Stomach (tissue), 9 donors: ENCODE results near the gene EOGT. TPM values are rescaled to one million over a fixed set of nuclear protein-coding genes. Genes with fewer than 3 reads are reported as not detected.

Experiments
- DNase-seq, 2 donors: peaks; one replicate each; pipeline versions ENCODE4 v3.0.0 to v3.0.0-alpha.2; 2013 to 2019
- H3K27ac ChIP-seq, 5 donors: fragments of 200-600 bp in 4 of 5; sonication (generic) in 4 of 5; one replicate each; pipeline ENCODE4 v1.5.1; 2013 to 2019; ENCODE audit warnings: mild to moderate bottlenecking in 1 of 5, moderate library complexity in 1 of 5
- H3K27me3 ChIP-seq, 3 donors: fragments of 200-600 bp; sonication (generic); one replicate each; pipeline ENCODE4 v1.5.1; 2017 to 2019; ENCODE audit warnings: mixed run types in 1 of 3
- H3K36me3 ChIP-seq, 4 donors: fragments of 200-600 bp; sonication (generic); 1 replicate in 3 of 4; 2 replicates in 1 of 4; pipeline ENCODE4 v1.5.1; 2016 to 2019
- H3K4me1 ChIP-seq, 4 donors: fragments of 200-600 bp; sonication (generic); one replicate each; pipeline ENCODE4 v1.5.1; 2016 to 2019
- H3K4me3 ChIP-seq, 4 donors: fragments of 200-600 bp; sonication (generic) in 3 of 4; one replicate each; pipeline ENCODE4 v1.5.1; 2016 to 2019; ENCODE audit warnings: mild to moderate bottlenecking in 1 of 4
- H3K9me3 ChIP-seq, 4 donors: fragments of 200-600 bp; sonication (generic); one replicate each; pipeline ENCODE4 v1.5.1; 2016 to 2019
- CTCF ChIP-seq, 7 experiments: fragments of 450-650 bp in 4 of 7; fragments of 200-600 bp in 3 of 7; sonication (generic) in 3 of 7; IDR thresholded peaks; one replicate each; pipeline ENCODE4 v1.5.1; 2016 to 2019; ENCODE audit warnings: antibody characterized with exemption in 7 of 7, control low read depth in 2 of 7, mild to moderate bottlenecking in 1 of 7
- EP300 ChIP-seq: sonication (generic); formaldehyde crosslinking; IDR thresholded peaks from one replicate; pipeline ENCODE4 v1.6.1; 2017; ENCODE audit warnings: antibody characterized with exemption
- POLR2A ChIP-seq, 4 donors: fragments of 450-650 bp; IDR thresholded peaks; one replicate each; pipeline ENCODE4 v1.6.1; 2016; ENCODE audit warnings: antibody characterized with exemption in 4 of 4, control low read depth in 2 of 4, mild to moderate bottlenecking in 1 of 4, moderate library complexity in 1 of 4
- POLR2AphosphoS5 ChIP-seq, 3 donors: sonication (generic); formaldehyde crosslinking; IDR thresholded peaks; one replicate each; pipeline ENCODE4 v1.6.1; 2016; ENCODE audit warnings: antibody characterized with exemption in 3 of 3
- whole genome bisulfite sequencing, 5 donors: extraction: QIAGEN DNeasy Blood & Tissue Kit in 3 of 5; methylation state at CpG; one replicate each; pipeline versions ENCODE4 v1.1.5 to v1.1.7; 2013 to 2018; 5-methylcytosine and 5-hydroxymethylcytosine counted together
- intact Hi-C: fragments of 100-400 bp; cut with DNase I; formaldehyde crosslinking; loops from one replicate; pipeline ENCODE4 v1.15.1; 2023; ENCODE audit warnings: low total_unique reads
- polyA plus RNA-seq, 3 donors: library from polyadenylated mRNA; stranded (reverse); fragments of 200-250 nt; gene quantifications; one replicate each; pipeline ENCODE4 v1.2.3, GENCODE V29; 2013
- total RNA-seq, 5 donors: library from RNA; depleted of rRNA; stranded (reverse); fragments of >200 nt; gene quantifications; one replicate each; pipeline versions ENCODE4 v1.1.0 to v1.2.3, GENCODE V29; 2014 to 2016
- donor health status: healthy with polysubstance abuse.
- donor health status: Bipolar disorder and iron deficiency.
- donor health status: healthy.

EOGT gene
- total and polyA plus RNA-seq, 8 donors: 4.6 to 80.5 (median 19.2) TPM

DNA sequence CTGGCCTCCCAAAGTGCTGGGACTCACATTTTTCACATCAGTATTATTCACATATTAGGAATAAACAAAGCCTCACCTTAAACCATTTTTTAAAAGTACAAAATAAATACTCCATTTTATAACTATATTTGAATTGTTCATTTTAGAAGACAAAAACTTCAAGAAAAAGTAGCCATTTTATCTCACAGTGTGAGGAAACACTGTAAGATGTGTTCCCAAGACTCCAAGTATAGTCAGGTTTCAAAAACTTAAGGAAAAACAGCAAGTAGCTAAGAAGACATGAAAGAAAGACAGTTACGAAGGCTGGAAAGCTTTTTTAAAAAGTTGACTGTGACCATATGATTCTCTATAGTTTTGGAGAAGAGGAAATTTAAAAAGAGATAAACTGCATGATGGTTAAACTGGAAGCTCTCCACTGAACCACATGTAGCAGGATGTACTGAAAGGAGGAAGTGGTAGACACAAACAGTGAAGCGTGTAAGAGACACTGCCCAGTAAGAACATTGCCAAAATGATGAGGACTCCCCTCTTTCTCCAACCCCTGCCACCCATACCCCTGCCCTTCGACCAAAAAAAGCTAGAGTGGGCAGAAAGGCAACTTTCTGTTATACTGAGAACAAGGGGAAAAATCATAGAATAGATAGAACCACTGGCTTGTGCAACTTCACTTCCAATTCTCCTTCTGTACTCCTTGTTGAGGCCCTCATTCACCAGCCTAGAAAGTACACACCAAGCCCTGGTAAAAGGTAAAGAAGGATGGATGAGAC lies 44.9 kb upstream of the EOGT start:
- Histone ChIP-seq H3K27me3 (no peaks in the 10 kb centered on the region), H3K27ac (peak overlapping the region in 3 of 5 donors; percentile 18 to 34 (median 31)), H3K36me3 (peaks cover 22 to 93% (median 89%) of the 10 kb centered on the region in 4 donors), H3K4me3 (no peak overlapping the region), H3K9me3 (no peaks in the 10 kb centered on the region), H3K4me1 (no peaks in the 10 kb centered on the region)
- no peak for TF ChIP-seq POLR2A (IDR thresholded peaks at IDR 0.05)
- no peak for TF ChIP-seq POLR2AphosphoS5 (IDR thresholded peaks at IDR 0.05)
- WGBS, 5 donors: 73 to 83% (median 80%) methylated on average over 3 of the region's 3 CpGs
- DNase-seq: peak in 1 of 2 donors; percentile 19
- intact Hi-C loops: no loop called here

GRCh38 chr3:69052472-69052898 lies 39.0 kb upstream of the EOGT start:
- no peaks in the 10 kb centered on the region for H3K9me3 ChIP-seq
- no peaks in the 10 kb centered on the region for H3K27me3 ChIP-seq
- H3K4me1 ChIP-seq: peaks cover 13 to 45% (median 33%) of the 10 kb centered on the region in 4 donors
- intact Hi-C loops: no loop called here
- DNase-seq: no peak
- peaks cover 14 to 44% (median 44%) of the 10 kb centered on the region in 4 donors for H3K36me3 ChIP-seq
- TF ChIP-seq POLR2AphosphoS5 (IDR thresholded peaks at IDR 0.05) (no peak), CTCF (IDR thresholded peaks at IDR 0.05) (no peak), EP300 (no peak)
- 9 to 17% (median 11%) methylated on average over 7 to 9 of the region's 9 CpGs for whole genome bisulfite sequencing, 5 donors
- peak overlapping the region; percentile 59 to 98 (median 98) for H3K27ac ChIP-seq
- peak overlapping the region; percentile 81 to 94 (median 82) for H3K4me3 ChIP-seq

DNA sequence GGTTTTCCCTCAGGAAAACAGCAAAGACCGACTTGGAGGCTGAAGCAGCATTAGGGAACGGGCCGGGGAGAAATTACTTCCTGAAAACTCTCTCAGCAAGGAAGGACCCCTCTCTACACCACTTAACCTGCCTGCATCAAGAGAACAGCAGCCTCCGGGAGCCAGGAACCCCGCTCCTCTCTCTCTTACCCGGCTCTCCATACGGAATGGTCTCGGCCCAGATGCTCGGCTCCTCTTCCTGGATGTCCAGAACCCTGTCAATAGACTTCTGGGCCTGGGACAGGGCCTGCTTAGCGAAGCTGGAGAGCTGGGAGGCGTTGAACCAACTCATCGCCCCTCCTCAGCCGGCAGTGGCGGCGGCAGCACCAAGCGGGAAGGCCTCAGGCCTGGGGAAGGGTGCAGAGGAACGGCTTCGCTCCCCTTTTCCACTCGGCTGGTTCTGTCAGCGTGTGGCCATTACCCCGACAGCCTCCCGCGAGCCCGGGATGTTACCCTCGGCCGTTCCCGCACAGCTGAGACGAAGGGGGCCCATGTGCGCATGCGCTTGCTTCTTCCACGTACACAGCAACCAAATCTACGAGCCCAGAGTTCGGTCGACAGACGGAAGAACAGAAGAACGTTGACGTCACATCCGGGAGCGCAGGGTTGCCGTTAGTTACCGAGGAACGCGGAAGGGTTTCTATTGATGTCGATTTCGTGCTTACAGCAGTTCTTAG lies 38.4 kb upstream of the EOGT start, which contains the start of gene TMF1:
Gene TMF1, minus strand, starts transcription at position 578 of the 716 bp plus-strand sequence. Its CDS starts 247 bp downstream, at position 331.
- TF ChIP-seq POLR2AphosphoS5 (IDR thresholded peaks at IDR 0.05) (peak; percentile 93 to 95 (median 94)), POLR2A (IDR thresholded peaks at IDR 0.05) (peak in 2 of 4 donors; percentile 64 to 66), CTCF (IDR thresholded peaks at IDR 0.05) (no peak)
- Histone ChIP-seq H3K9me3 (no peaks in the 10 kb centered on the region), H3K27me3 (no peaks in the 10 kb centered on the region), H3K4me1 (peaks cover 13 to 50% (median 38%) of the 10 kb centered on the region in 4 donors), H3K4me3 (peak within 1 kb of the TSS; percentile 81 to 94 (median 82)), H3K36me3 (peaks cover 18 to 47% (median 46%) of the 10 kb centered on the region in 4 donors), H3K27ac (peak within 1 kb of the TSS; percentile 91 to 98 (median 98))
- WGBS, 5 donors: 0 to 1% (median 1%) methylated on average over 25 to 45 of the region's 45 CpGs
- peak; percentile 99 to 100 for DNase-seq
- intact Hi-C loops: no loop called here

DNA sequence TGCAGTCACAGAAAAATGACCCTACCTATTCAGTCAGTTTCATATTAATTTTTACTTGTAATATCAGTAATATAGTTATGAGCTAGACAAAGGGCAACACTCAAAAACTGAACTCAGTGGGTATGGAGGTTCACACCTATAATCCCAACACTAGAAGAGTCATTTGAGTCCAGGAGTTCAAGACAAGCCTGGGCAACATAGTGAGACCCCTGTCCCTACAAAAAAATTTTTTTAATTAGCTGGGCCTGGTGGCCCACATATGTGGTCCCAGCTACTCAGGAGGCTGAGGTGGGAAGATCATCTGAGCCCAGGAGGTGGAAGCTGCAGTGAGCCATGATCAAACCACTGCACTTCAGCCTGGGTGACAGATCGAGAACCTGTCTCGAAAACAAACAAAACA lies 35.5 kb upstream of the EOGT start:
- no peak overlapping the region for H3K27ac ChIP-seq
- no peak for TF ChIP-seq EP300
- no peak for TF ChIP-seq CTCF (IDR thresholded peaks at IDR 0.05)
- TF ChIP-seq POLR2AphosphoS5 (IDR thresholded peaks at IDR 0.05): no peak
- no peak for TF ChIP-seq POLR2A (IDR thresholded peaks at IDR 0.05)
- peaks cover 13 to 75% (median 44%) of the 10 kb centered on the region in 4 donors for H3K4me1 ChIP-seq
- 78 to 89% (median 87%) methylated on average over 2 of the region's 2 CpGs for WGBS, 5 donors
- H3K9me3 ChIP-seq: no peaks in the 10 kb centered on the region
- intact Hi-C loops: no loop called here
- H3K27me3 ChIP-seq: no peaks in the 10 kb centered on the region
- H3K36me3 ChIP-seq: peaks cover 13 to 46% (median 41%) of the 10 kb centered on the region in 4 donors
- no peak overlapping the region for H3K4me3 ChIP-seq
- no peak for DNase-seq
